ENCODE measurements around the gene SPOCK1.

GRCh38 chr5:137328463-137328862 lies 170.7 kb downstream of the SPOCK1 start:
- no peak for TF ChIP-seq CTCF (conservative IDR thresholded peaks at IDR 0.05; ENCODE audit: low read depth in 2 of 2)
- TF ChIP-seq EZH2 (IDR thresholded peaks at IDR 0.05; ENCODE audit: low read depth, unreplicated experiment) = no peak
- no peak for TF ChIP-seq NANOG (IDR thresholded peaks at IDR 0.05; ENCODE audit: borderline replicate concordance)
- TF ChIP-seq EZH2phosphoT487 (IDR thresholded peaks at IDR 0.05; ENCODE audit: unreplicated experiment) = no peak
- TF ChIP-seq REST (IDR thresholded peaks at IDR 0.05; ENCODE audit: unreplicated experiment) = no peak
- TF ChIP-seq JUNB (IDR thresholded peaks at IDR 0.05; ENCODE audit: unreplicated experiment) = no peak
- TF ChIP-seq ETS1 (IDR thresholded peaks at IDR 0.05) = no peak
- TF ChIP-seq CREB1 (CRISPR knock-in tag; IDR thresholded peaks at IDR 0.05; ENCODE audit: low read depth) = no peak
- TF ChIP-seq POLR2AphosphoS5 (IDR thresholded peaks at IDR 0.05; ENCODE audit: low read depth) = no peak
- TF ChIP-seq STAT1 (IDR thresholded peaks at IDR 0.05; ENCODE audit: unreplicated experiment) = no peak
- no peak for TF ChIP-seq ZNF331 (CRISPR knock-in tag; IDR thresholded peaks at IDR 0.05; ENCODE audit: low read depth)

Measured in GM23338 (cell line).